Naive thymus-derived CD4-positive, alpha-beta T cell (primary cell): ENCODE results near the gene S1PR1. TPM values are rescaled to one million over a fixed set of nuclear protein-coding genes. Genes with fewer than 3 reads are reported as not detected.

Source experiments
- ATAC-seq: fragments of 150-1000 bp; cut with Tn5 transposase; 2 replicates; pipeline ENCODE4 v1.10.0; 2021; ENCODE audit warnings: mild to moderate bottlenecking, moderate library complexity
- CTCF ChIA-PET: fragments of 350-600 bp; sonication (Branson Sonifier 250); formaldehyde crosslinking; loops from one replicate; lab custom pipeline; 2021; ENCODE audit warnings: antibody characterized with exemption; lab: Charles Lee
- POLR2A ChIA-PET: fragments of 350-600 bp; sonication (Branson Sonifier 250); formaldehyde crosslinking; loops from one replicate; lab custom pipeline; 2021; ENCODE audit warnings: antibody characterized with exemption, inconsistent platforms; lab: Charles Lee
- DNase-seq, 9 donors: peaks; one replicate each; pipeline versions ENCODE4 v3.0.0 to v3.0.0-alpha.2; 2020 to 2022; ENCODE audit warnings: mixed read lengths in 1 of 9
- H3K27ac ChIP-seq: one replicate; pipeline ENCODE4 v1.7.0; 2013; ENCODE audit warnings: mild to moderate bottlenecking, low read depth, low read length, moderate library complexity
- H3K27me3 ChIP-seq, 2 donors: one replicate each; pipeline ENCODE4 v1.7.0; 2013; ENCODE audit warnings: low read length in 2 of 2, mild to moderate bottlenecking in 2 of 2, moderate library complexity in 2 of 2; ENCODE audit not compliant: control insufficient read depth in 2 of 2, insufficient read depth in 2 of 2
- H3K36me3 ChIP-seq, 3 experiments: 1 replicate in 2 of 3; 2 replicates in 1 of 3; pipeline ENCODE4 v1.7.0; 2013; ENCODE audit warnings: low read length in 3 of 3, mild to moderate bottlenecking in 3 of 3, moderate library complexity in 1 of 3; ENCODE audit not compliant: insufficient read depth in 3 of 3, control insufficient read depth in 2 of 3
- H3K4me1 ChIP-seq, 2 donors: one replicate each; pipeline ENCODE4 v1.7.0; 2013; ENCODE audit warnings: low read length in 2 of 2, mild to moderate bottlenecking in 2 of 2, moderate library complexity in 1 of 2; ENCODE audit not compliant: control insufficient read depth in 2 of 2, insufficient read depth in 2 of 2
- H3K4me3 ChIP-seq: 2 replicates; pipeline ENCODE4 v1.7.0; 2013; ENCODE audit warnings: mild to moderate bottlenecking, low read length
- H3K9me3 ChIP-seq, 3 experiments: 1 replicate in 2 of 3; 2 replicates in 1 of 3; pipeline ENCODE4 v1.7.0; 2013; ENCODE audit warnings: low read length in 3 of 3; ENCODE audit not compliant: control insufficient read depth in 2 of 3
- H3K27ac Mint-ChIP-seq, 9 donors: one replicate each; pipeline ENCODE4 v1.8.0; 2020 to 2022; ENCODE audit warnings: mixed read lengths in 9 of 9, mild to moderate bottlenecking in 8 of 9, moderate library complexity in 5 of 9, inconsistent platforms in 2 of 9
- H3K27me3 Mint-ChIP-seq, 5 donors: one replicate each; pipeline ENCODE4 v1.8.0; 2021 to 2022; ENCODE audit warnings: mixed read lengths in 5 of 5, mild to moderate bottlenecking in 1 of 5
- H3K36me3 Mint-ChIP-seq, 5 donors: one replicate each; pipeline ENCODE4 v1.8.0; 2020 to 2022; ENCODE audit warnings: mixed read lengths in 5 of 5, mild to moderate bottlenecking in 3 of 5, inconsistent platforms in 1 of 5
- H3K4me1 Mint-ChIP-seq, 7 donors: one replicate each; pipeline ENCODE4 v1.8.0; 2020 to 2022; ENCODE audit warnings: mixed read lengths in 7 of 7, mild to moderate bottlenecking in 3 of 7, inconsistent platforms in 1 of 7
- H3K4me3 Mint-ChIP-seq, 10 donors: one replicate each; pipeline ENCODE4 v1.8.0; 2020 to 2022; ENCODE audit warnings: mild to moderate bottlenecking in 10 of 10, mixed read lengths in 10 of 10, moderate library complexity in 6 of 10, inconsistent platforms in 2 of 10
- H3K9me3 Mint-ChIP-seq, 11 donors: one replicate each; pipeline ENCODE4 v1.8.0; 2020 to 2022; ENCODE audit warnings: mixed read lengths in 11 of 11, mild to moderate bottlenecking in 4 of 11, inconsistent platforms in 1 of 11, moderate library complexity in 1 of 11
- intact Hi-C, 2 donors: fragments of 100-400 bp; cut with micrococcal nuclease; formaldehyde crosslinking; loops; one replicate each; pipeline ENCODE4 v1.15.1; 2023
- polyA plus RNA-seq, 2 donors: library from polyadenylated mRNA; unstranded; fragments of 300-500 nt; fragmentation: Illumina TruSeq; gene quantifications; one replicate each; pipeline ENCODE4 v1.2.3, GENCODE V29; 2021
- total RNA-seq, 6 experiments: library from RNA in 5 of 6; stranded (reverse) in 5 of 6; gene quantifications; 1 replicate in 5 of 6; 2 replicates in 1 of 6; pipeline ENCODE4 v1.2.3 and lab custom pipeline; 2021 to 2026

The S1PR1 gene
- total and polyA plus RNA-seq, 7 experiments from 2014 or later = 116 to 305 (median 247) TPM

GRCh38 chr1:101280049-101280592 is 43.3 kb downstream of the S1PR1 start:
- peaks cover 88 to 97% of the 10 kb centered on the region in 2 donors for H3K4me1 ChIP-seq
- peak overlapping the region; percentile 41 for H3K4me3 ChIP-seq
- Mint-ChIP-seq H3K27ac (peak overlapping the region in 8 of 9 donors; percentile 78 to 97 (median 92)), H3K9me3 (peaks cover 0 to 2% (median 0%) of the 10 kb centered on the region in 11 donors), H3K4me1 (peaks cover 76 to 100% (median 99%) of the 10 kb centered on the region in 7 donors), H3K27me3 (peaks cover 0 to 3% (median 0%) of the 10 kb centered on the region in 5 donors), H3K36me3 (peaks cover 0 to 5% (median 0%) of the 10 kb centered on the region in 5 donors), H3K4me3 (peak overlapping the region; percentile 13 to 92 (median 82))
- H3K9me3 ChIP-seq = no peaks in the 10 kb centered on the region
- no peaks in the 10 kb centered on the region for H3K27me3 ChIP-seq
- ATAC-seq = no peak
- H3K36me3 ChIP-seq = no peaks in the 10 kb centered on the region
- POLR2A ChIA-PET = interaction anchor here (0.7 to 16.7 kb wide), 7 partner anchors 8 to 340 kb away, joined by 3 to 633 read pairs (median 6); partner anchors contain the start of gene S1PR1
- peak overlapping the region; percentile 63 for H3K27ac ChIP-seq
- intact Hi-C loops = no loop called here
- no peak for DNase-seq
- CTCF ChIA-PET = interaction anchor here (0.6 to 4.2 kb wide), 8 partner anchors 8 to 45 kb away, joined by 3 to 32 read pairs (median 8); no protein-coding TSS in a partner anchor

DNA sequence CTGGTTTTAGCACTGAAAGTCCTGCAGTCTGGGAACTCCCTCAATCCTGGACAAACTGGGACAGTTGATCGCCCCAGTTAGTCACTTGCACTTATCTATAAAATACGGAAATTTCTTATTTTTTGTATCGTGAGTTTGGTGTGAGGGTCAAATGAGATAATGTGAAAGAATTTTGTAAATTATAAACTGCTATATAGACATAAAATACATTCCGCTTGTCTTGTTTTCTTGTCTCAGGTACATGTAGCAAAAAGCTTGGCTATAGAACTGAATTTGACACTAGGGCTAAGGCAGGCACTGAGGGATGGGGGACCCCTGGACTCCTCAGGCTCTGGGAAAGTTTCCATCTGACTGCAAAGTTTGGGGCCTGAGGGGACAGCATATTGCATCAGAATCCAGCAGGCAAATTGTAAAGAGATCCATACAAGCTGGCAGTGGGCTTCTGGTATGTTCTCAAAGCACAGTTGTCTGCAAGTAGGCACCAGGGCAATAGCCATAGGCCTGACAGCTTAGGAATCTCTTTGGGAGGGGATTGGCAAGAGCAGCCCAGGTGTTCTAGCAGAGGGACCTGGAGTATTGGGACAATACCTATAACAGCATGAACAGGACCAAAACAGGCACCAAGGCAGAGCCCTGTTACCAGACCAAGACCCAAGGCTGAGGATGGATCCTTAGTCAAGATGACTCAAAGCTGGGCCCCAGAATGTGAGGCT is 44.3 kb downstream of the S1PR1 start:
- no peaks in the 10 kb centered on the region for H3K27me3 ChIP-seq
- Mint-ChIP-seq H3K36me3 (peaks cover 0 to 5% (median 0%) of the 10 kb centered on the region in 5 donors), H3K27ac (peak overlapping the region in 8 of 9 donors; percentile 77 to 99 (median 85)), H3K9me3 (no peaks in the 10 kb centered on the region), H3K27me3 (peaks cover 0 to 3% (median 0%) of the 10 kb centered on the region in 5 donors), H3K4me1 (peaks cover 69 to 100% (median 100%) of the 10 kb centered on the region in 7 donors), H3K4me3 (peak overlapping the region in 7 of 10 donors; percentile 8 to 94 (median 52))
- no peaks in the 10 kb centered on the region for H3K36me3 ChIP-seq
- H3K9me3 ChIP-seq = no peaks in the 10 kb centered on the region
- ChIA-PET CTCF (interaction anchor here (0.5 to 4.2 kb wide), 10 partner anchors 10 to 145 kb away, joined by 3 to 32 read pairs (median 4); no protein-coding TSS in a partner anchor), POLR2A (interaction anchor here (0.7 to 16.7 kb wide), 7 partner anchors 9 to 356 kb away, joined by 3 to 633 read pairs (median 4); partner anchors contain the start of gene S1PR1)
- peak overlapping the region; percentile 23 for H3K27ac ChIP-seq
- H3K4me3 ChIP-seq = no peak overlapping the region
- H3K4me1 ChIP-seq = peaks cover 96 to 100% of the 10 kb centered on the region in 2 donors
- DNase-seq (no peak), ATAC-seq (no peak)
- intact Hi-C loops = no loop called here

- no peak overlapping the region for H3K4me3 ChIP-seq
- H3K9me3 ChIP-seq = no peaks in the 10 kb centered on the region
- ATAC-seq (no peak), DNase-seq (no peak)
- intact Hi-C loops = no loop called here
- Mint-ChIP-seq H3K4me3 (peak overlapping the region in 3 of 10 donors; percentile 8 to 94 (median 59)), H3K4me1 (peaks cover 70 to 100% (median 100%) of the 10 kb centered on the region in 7 donors), H3K9me3 (peaks cover 0 to 1% (median 0%) of the 10 kb centered on the region in 11 donors), H3K36me3 (peaks cover 0 to 5% (median 0%) of the 10 kb centered on the region in 5 donors), H3K27ac (peak overlapping the region in 8 of 9 donors; percentile 77 to 99 (median 98)), H3K27me3 (peaks cover 0 to 3% (median 0%) of the 10 kb centered on the region in 5 donors)
- POLR2A ChIA-PET = interaction anchor here (0.6 to 16.7 kb wide), 5 partner anchors 10 to 357 kb away, joined by 3 to 633 read pairs (median 4); partner anchors contain the start of gene S1PR1
- H3K36me3 ChIP-seq = no peaks in the 10 kb centered on the region
- CTCF ChIA-PET = interaction anchor here (0.5 to 4.2 kb wide), 5 partner anchors 9 to 144 kb away, joined by 3 to 32 read pairs (median 3); no protein-coding TSS in a partner anchor
- H3K27ac ChIP-seq = no peak overlapping the region
- H3K27me3 ChIP-seq = no peaks in the 10 kb centered on the region
- H3K4me1 ChIP-seq = peaks cover 99% of the 10 kb centered on the region in 2 donors
These were observed 44.9 kb downstream of the S1PR1 start for GRCh38 chr1:101281751-101282150.

- CTCF ChIA-PET = interaction anchor here (1.0 to 6.7 kb wide), 4 partner anchors 18 to 75 kb away, joined by 3 to 110 read pairs (median 18); no protein-coding TSS in a partner anchor
- ATAC-seq (no peak), DNase-seq (no peak)
- Mint-ChIP-seq H3K27ac (peak overlapping the region in 8 of 9 donors; percentile 85 to 99 (median 98)), H3K27me3 (peaks cover 0 to 2% (median 0%) of the 10 kb centered on the region in 5 donors), H3K4me1 (peaks cover 67 to 96% (median 95%) of the 10 kb centered on the region in 7 donors), H3K36me3 (peaks cover 0 to 3% (median 0%) of the 10 kb centered on the region in 5 donors), H3K9me3 (peaks cover 0 to 1% (median 0%) of the 10 kb centered on the region in 11 donors), H3K4me3 (peak overlapping the region in 7 of 10 donors; percentile 11 to 94 (median 84))
- peaks cover 92 to 95% of the 10 kb centered on the region in 2 donors for H3K4me1 ChIP-seq
- no peaks in the 10 kb centered on the region for H3K36me3 ChIP-seq
- intact Hi-C loops = no loop called here
- POLR2A ChIA-PET = interaction anchor here (13.4 to 16.7 kb wide), 2 partner anchors 18 to 38 kb away, joined by 224 to 633 read pairs; partner anchors contain the start of gene S1PR1
- no peaks in the 10 kb centered on the region for H3K27me3 ChIP-seq
- H3K4me3 ChIP-seq = no peak overlapping the region
- H3K27ac ChIP-seq = peak overlapping the region; percentile 77
- H3K9me3 ChIP-seq = no peaks in the 10 kb centered on the region
These were observed 45.7 kb downstream of the S1PR1 start for GRCh38 chr1:101282314-101283038.

DNA sequence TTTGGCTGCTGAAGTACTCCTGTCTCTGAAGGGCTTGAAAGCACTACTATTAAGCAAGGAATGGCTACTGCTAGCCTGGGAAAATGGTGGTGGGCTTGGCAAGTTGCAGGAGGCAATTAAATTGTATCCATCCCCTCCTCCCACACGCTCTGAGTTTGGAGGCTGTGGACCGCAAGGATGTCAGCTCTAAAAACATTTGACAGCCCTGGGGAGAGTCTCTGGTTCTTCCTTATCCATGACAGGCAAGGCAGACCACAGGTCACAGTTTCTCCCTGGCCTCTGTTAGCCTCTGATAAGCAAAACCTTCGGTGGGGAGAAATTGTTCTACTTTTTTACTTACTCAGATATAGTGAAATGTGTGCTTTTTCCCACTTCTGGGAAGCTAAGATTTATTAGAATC is 46.6 kb downstream of the S1PR1 start:
- Mint-ChIP-seq H3K27me3 (no peaks in the 10 kb centered on the region), H3K36me3 (peaks cover 0 to 3% (median 0%) of the 10 kb centered on the region in 5 donors), H3K4me3 (peak overlapping the region; percentile 22 to 94 (median 80)), H3K4me1 (peaks cover 67 to 94% (median 91%) of the 10 kb centered on the region in 7 donors), H3K9me3 (peaks cover 0 to 1% (median 0%) of the 10 kb centered on the region in 11 donors), H3K27ac (peak overlapping the region; percentile 75 to 99 (median 98))
- Histone ChIP-seq H3K27ac (peak overlapping the region; percentile 77), H3K9me3 (no peaks in the 10 kb centered on the region), H3K27me3 (no peaks in the 10 kb centered on the region), H3K4me3 (peak overlapping the region; percentile 35), H3K36me3 (no peaks in the 10 kb centered on the region), H3K4me1 (peaks cover 89 to 92% of the 10 kb centered on the region in 2 donors)
- ChIA-PET CTCF (interaction anchor here (1.5 to 6.8 kb wide), 7 partner anchors 13 to 359 kb away, joined by 4 to 110 read pairs (median 42); no protein-coding TSS in a partner anchor), POLR2A (interaction anchor here (0.6 to 16.7 kb wide), 7 partner anchors 19 to 259 kb away, joined by 3 to 633 read pairs (median 4); partner anchors contain the start of gene S1PR1)
- ATAC-seq (no peak), DNase-seq (no peak)
- intact Hi-C loops = no loop called here
